BJ (cell line): ENCODE results near the gene TUT7. TPM values are rescaled to one million over a fixed set of nuclear protein-coding genes. Genes with fewer than 3 reads are reported as not detected.

Source experiments
- CTCF ChIA-PET: fragments of 350-600 bp; formaldehyde crosslinking; extraction: SDS; loops from one replicate; lab custom pipeline; 2021; ENCODE audit warnings: antibody characterized with exemption, inconsistent platforms; lab: Yijun Ruan, JAX
- POLR2A ChIA-PET: fragments of 300-600 bp; sonication (Branson Sonifier 250); formaldehyde crosslinking; extraction: SDS; loops from one replicate; lab custom pipeline; 2021; ENCODE audit warnings: antibody characterized with exemption; lab: Charles Lee
- DNase-seq: peaks from one replicate; pipeline ENCODE4 v3.0.0-alpha.2; 2011; ENCODE audit warnings: low read depth
- H3K27me3 ChIP-seq: 2 replicates; pipeline ENCODE4 v1.6.0; 2011; ENCODE audit warnings: low read length; ENCODE audit not compliant: control insufficient read depth, insufficient read depth
- H3K36me3 ChIP-seq: 2 replicates; pipeline ENCODE4 v1.5.1; 2011; ENCODE audit warnings: low read length; ENCODE audit not compliant: control insufficient read depth, insufficient read depth
- H3K4me3 ChIP-seq: 2 replicates; pipeline ENCODE4 v1.5.1; 2011; ENCODE audit warnings: low read depth, mild to moderate bottlenecking, control low read depth, low read length
- polyA plus RNA-seq: library from polyadenylated mRNA; depleted of rRNA; stranded (reverse); fragments of >200 nt; gene quantifications from 2 replicates; pipeline ENCODE4 v1.2.3, GENCODE V29; 2011
- TF ChIP-seq, protein P1 (sequence below): IDR thresholded peaks from 2 replicates; pipeline ENCODE4 v1.5.1; 2011; ENCODE audit warnings: low read depth, mild to moderate bottlenecking, control low read depth, inconsistent platforms, low read length, moderate library complexity; ENCODE audit not compliant: insufficient read depth

Gene TUT7
- polyA plus RNA-seq, 1 experiment = 11.5 TPM

DNA sequence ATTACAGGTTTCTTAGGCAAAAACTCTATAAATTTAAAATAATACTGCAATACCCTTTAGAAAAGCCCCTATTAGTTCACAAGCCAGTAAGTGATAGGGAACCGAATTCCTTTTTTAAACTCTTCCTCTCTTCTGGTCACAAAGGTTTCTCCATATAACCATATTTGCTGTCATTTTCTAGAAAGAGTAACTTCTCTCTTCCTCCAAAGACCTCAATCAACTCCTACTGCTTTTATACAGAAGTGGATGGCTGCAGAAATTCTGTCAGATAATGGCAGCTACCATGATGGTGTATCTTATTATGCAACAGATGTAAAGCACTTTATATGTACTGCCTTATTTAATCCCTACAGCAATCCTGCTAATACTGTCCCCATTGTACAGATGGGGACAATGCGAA, 6.2 kb downstream of the TUT7 start:
- peaks cover 4% of the 10 kb centered on the region for H3K36me3 ChIP-seq
- POLR2A ChIA-PET = no interaction called here

DNA sequence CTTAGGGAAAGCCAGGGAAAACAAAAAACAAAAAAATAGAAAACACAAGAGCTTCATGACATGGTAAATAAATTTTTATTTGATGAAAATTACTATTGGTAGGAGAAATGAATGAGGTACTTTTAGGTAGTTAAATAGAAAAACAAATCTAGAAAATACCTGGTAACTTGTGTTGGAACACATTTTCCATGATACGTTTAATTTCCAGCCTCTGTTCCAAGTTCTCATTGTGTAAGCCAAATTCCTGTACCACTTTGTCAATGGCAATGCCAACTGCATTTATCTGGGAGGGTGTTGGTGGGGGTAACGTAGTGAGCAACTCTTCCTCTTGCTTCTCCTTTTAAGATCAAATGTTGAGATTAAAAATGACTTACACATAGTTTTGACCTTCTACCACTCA, 9.4 kb downstream of the TUT7 start:
- no peaks in the 10 kb centered on the region for H3K27me3 ChIP-seq
- no peak for DNase-seq
- no peak overlapping the region for H3K4me3 ChIP-seq
- POLR2A ChIA-PET = no interaction called here
- peaks cover 7% of the 10 kb centered on the region; the same call in 1 of the 2 replicates for H3K36me3 ChIP-seq
- CTCF ChIA-PET = interaction anchor here (0.6 kb wide), 1 partner anchor 730 kb away, joined by 4 read pairs; no protein-coding TSS in a partner anchor
- TF ChIP-seq, protein P1, sequence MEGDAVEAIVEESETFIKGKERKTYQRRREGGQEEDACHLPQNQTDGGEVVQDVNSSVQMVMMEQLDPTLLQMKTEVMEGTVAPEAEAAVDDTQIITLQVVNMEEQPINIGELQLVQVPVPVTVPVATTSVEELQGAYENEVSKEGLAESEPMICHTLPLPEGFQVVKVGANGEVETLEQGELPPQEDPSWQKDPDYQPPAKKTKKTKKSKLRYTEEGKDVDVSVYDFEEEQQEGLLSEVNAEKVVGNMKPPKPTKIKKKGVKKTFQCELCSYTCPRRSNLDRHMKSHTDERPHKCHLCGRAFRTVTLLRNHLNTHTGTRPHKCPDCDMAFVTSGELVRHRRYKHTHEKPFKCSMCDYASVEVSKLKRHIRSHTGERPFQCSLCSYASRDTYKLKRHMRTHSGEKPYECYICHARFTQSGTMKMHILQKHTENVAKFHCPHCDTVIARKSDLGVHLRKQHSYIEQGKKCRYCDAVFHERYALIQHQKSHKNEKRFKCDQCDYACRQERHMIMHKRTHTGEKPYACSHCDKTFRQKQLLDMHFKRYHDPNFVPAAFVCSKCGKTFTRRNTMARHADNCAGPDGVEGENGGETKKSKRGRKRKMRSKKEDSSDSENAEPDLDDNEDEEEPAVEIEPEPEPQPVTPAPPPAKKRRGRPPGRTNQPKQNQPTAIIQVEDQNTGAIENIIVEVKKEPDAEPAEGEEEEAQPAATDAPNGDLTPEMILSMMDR = no peak

More for the DNA sequence above, 6.2 kb downstream of the TUT7 start:
- CTCF ChIA-PET = no interaction called here
- DNase-seq = no peak
- no peak overlapping the region for H3K4me3 ChIP-seq
- TF ChIP-seq, protein P1 = no peak
- H3K27me3 ChIP-seq = no peaks in the 10 kb centered on the region

DNA sequence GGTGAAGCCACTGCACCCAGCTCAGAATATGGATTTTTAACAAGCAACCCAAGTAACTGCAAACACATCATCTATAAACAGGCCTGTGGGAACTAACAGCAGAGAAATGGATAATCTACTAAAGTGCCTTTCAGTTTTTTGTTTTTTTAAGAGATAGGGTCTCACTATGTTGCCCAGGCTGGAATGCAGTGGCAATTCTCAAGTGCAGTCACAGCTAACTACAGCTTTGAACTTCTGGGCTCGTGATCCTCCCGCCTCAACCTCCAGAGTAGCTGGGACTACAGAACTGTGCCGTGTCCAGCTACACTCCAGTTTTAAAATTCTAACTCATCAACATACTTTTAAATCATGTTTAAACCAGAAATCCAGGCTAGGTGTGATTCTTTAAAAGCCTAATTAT, 11.9 kb downstream of the TUT7 start:
- H3K36me3 ChIP-seq = peaks cover 10% of the 10 kb centered on the region
- no peak for DNase-seq
- H3K27me3 ChIP-seq = no peaks in the 10 kb centered on the region
- H3K4me3 ChIP-seq = no peak overlapping the region
- TF ChIP-seq, protein P1 = no peak
- ChIA-PET CTCF (interaction anchor here (1.3 kb wide), 1 partner anchor 72 kb away, joined by 5 read pairs; no protein-coding TSS in a partner anchor), POLR2A (no interaction called here)

DNA sequence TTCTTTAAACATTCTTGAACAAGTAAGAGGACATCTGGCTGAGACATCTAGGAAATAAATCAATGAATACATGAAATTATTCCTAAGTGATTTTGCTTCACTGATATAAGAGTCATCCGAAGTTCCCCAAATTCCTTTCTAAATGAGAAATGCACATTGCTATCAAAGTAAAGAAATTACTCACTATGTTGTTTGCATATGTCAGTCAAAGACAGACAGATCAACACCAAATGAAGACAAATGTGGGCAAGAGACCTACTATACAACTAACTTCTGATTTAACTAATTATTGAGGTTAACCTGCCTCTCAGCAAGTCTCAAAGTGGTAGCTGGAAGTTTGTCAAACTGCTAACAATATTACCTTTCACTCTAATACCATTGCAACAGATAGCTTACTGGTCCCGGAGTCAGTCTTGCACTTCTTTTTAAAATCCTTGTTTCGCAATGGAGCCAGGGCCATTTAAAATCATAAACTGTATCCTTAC, 13.2 kb downstream of the TUT7 start:
- Histone ChIP-seq H3K27me3 (no peaks in the 10 kb centered on the region), H3K36me3 (peaks cover 10% of the 10 kb centered on the region), H3K4me3 (no peak overlapping the region)
- ChIA-PET POLR2A (interaction anchor here (0.6 kb wide), 1 partner anchor 673 kb away, joined by 3 read pairs; no protein-coding TSS in a partner anchor), CTCF (interaction anchor here (1.3 kb wide), 1 partner anchor 73 kb away, joined by 5 read pairs; no protein-coding TSS in a partner anchor)
- TF ChIP-seq, protein P1 = no peak
- no peak for DNase-seq

DNA sequence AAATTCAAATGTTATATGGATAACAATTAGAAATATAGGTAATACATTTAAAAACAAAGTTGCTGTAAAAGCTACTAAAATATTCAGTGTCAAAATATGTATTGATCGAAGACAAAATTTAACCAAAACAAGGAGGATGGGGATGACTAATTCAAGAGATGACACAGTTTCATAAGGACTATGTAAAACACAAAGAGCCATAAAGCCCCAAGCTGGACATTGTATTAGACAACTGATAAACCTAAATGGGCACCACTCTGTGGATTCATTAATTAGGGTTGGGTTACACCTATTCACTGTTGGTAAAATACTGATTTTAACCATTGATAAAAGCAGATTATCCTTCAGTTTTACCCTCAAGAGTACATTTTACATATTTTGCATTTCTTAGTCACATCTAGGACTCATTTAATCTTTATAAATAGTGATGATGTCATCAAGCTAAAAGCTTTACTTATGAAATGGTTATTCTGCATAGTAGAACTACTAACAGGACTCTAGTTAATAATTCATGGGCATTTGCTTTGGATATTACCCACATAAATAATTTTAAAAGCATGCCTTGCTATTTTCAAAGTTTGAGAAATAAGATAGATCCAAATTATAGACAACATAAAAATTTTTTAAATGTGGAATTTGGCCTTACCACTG, 13.7 kb downstream of the TUT7 start:
- H3K27me3 ChIP-seq = no peaks in the 10 kb centered on the region
- peaks cover 8% of the 10 kb centered on the region for H3K36me3 ChIP-seq
- H3K4me3 ChIP-seq = no peak overlapping the region
- CTCF ChIA-PET = no interaction called here
- TF ChIP-seq, protein P1 = no peak
- DNase-seq = no peak
- POLR2A ChIA-PET = interaction anchor here (0.6 kb wide), 2 partner anchors 15 to 673 kb away, joined by 3 read pairs; no protein-coding TSS in a partner anchor
